K562 (cell line): Measurements from ENCODE around the gene KRTAP5-6. TPM values are rescaled to one million over a fixed set of nuclear protein-coding genes. Genes with fewer than 3 reads are reported as not detected.
A peak's percentile ranks its signal among the peaks of the same experiment; 100 is the strongest.

Experiments
- ATAC-seq: fragments of 200-7000 bp; cut with Tn5 transposase; 3 replicates; pipeline ENCODE4 v1.9.1; 2020; ENCODE audit warnings: moderate library complexity
- BruUV-seq: library from RNA; stranded (reverse); fragments of 400-500 nt; replicated peaks from 2 replicates; lab custom pipeline; 2021; lab: Mats Ljungman, UMichigan
- CTCF ChIA-PET: fragments of 300-600 bp; formaldehyde crosslinking; extraction: SDS; loops from one replicate; lab custom pipeline; 2021; ENCODE audit warnings: low intra/inter-chr PET ratio; lab: Yijun Ruan, JAX
- POLR2A ChIA-PET: fragments of 300-600, 350-650 bp; sonication (Branson Sonifier 250); formaldehyde crosslinking; extraction: SDS; loops from one replicate; lab custom pipeline; 2021; ENCODE audit warnings: antibody characterized with exemption, inconsistent platforms; lab: Yijun Ruan, JAX
- DNase-seq, 4 experiments: peaks; one replicate each; pipeline versions ENCODE4 v3.0.0 to v3.0.0-alpha.2; 2011 to 2018; ENCODE audit warnings: low spot score in 3 of 4, mixed read lengths in 3 of 4; ENCODE audit errors: extremely low read depth in 1 of 4
- FAIRE-seq: peaks from 2 replicates; lab custom pipeline; 2011; peaks lifted over from hg19 to GRCh38; lab: Jason Lieb, UNC
- H2AFZ ChIP-seq: 2 replicates; pipeline ENCODE4 v1.6.0; 2011; ENCODE audit warnings: low read depth, low read length, control low read depth, inconsistent platforms
- H3K27ac ChIP-seq: fragments of 200-600 bp; 3 replicates; pipeline ENCODE4 v1.8.0; 2011; ENCODE audit warnings: low read depth, mild to moderate bottlenecking, control low read depth, inconsistent platforms, low read length, moderate library complexity, mixed read lengths; ENCODE audit errors: extremely low read depth
- H3K27me3 ChIP-seq, 2 experiments: fragments of 300-600 bp in 1 of 2; 2 replicates in 1 of 2; 3 replicates in 1 of 2; pipeline versions ENCODE4 v1.6.0 to v1.8.0; 2011; ENCODE audit warnings: inconsistent platforms in 2 of 2, low read length in 2 of 2, mild to moderate bottlenecking in 1 of 2, mixed read lengths in 1 of 2, moderate library complexity in 1 of 2; ENCODE audit not compliant: control insufficient read depth in 2 of 2, insufficient read depth in 2 of 2
- H3K36me3 ChIP-seq: fragments of 300-600 bp; 3 replicates; pipeline ENCODE4 v1.8.0; 2011; ENCODE audit warnings: mild to moderate bottlenecking, low read length, inconsistent platforms; ENCODE audit not compliant: control insufficient read depth, insufficient read depth
- H3K4me1 ChIP-seq, 2 experiments: fragments of 200-600 bp in 1 of 2; replicated peaks in 1 of 2; 2 replicates in 1 of 2; 3 replicates in 1 of 2; pipeline versions ENCODE4 v1.5.1 to v1.8.0; 2011; ENCODE audit warnings: inconsistent platforms in 2 of 2, low read length in 2 of 2, mild to moderate bottlenecking in 1 of 2, mixed read lengths in 1 of 2, moderate library complexity in 1 of 2; ENCODE audit not compliant: control insufficient read depth in 2 of 2, insufficient read depth in 2 of 2
- H3K4me2 ChIP-seq: 2 replicates; pipeline ENCODE4 v1.6.1; 2011; ENCODE audit warnings: low read length, control low read depth, inconsistent platforms, mixed read lengths; ENCODE audit not compliant: insufficient read depth
- H3K4me3 ChIP-seq: fragments of 200-600 bp; sonication (generic), shearing (Covaris generic); 2 replicates; pipeline ENCODE4 v1.5.1; 2016; ENCODE audit warnings: control low read depth, inconsistent platforms
- H3K79me2 ChIP-seq: fragments of 200-600 bp; 3 replicates; pipeline ENCODE4 v1.8.0; 2011; ENCODE audit warnings: low read length, inconsistent platforms; ENCODE audit not compliant: control insufficient read depth, insufficient read depth
- H3K9ac ChIP-seq, 2 experiments: 2 replicates each; pipeline versions ENCODE4 v1.6.0 to v1.6.1; 2011; ENCODE audit warnings: low read depth in 2 of 2, low read length in 2 of 2, control low read depth in 1 of 2, inconsistent platforms in 1 of 2, mild to moderate bottlenecking in 1 of 2, mixed read lengths in 1 of 2; ENCODE audit not compliant: insufficient read depth in 1 of 2
- H3K9me1 ChIP-seq: one replicate; pipeline ENCODE4 v1.6.0; 2011; ENCODE audit warnings: inconsistent platforms, mild to moderate bottlenecking, low read length, moderate library complexity; ENCODE audit not compliant: control insufficient read depth, insufficient read depth
- H3K9me3 ChIP-seq: replicated peaks from 2 replicates; pipeline ENCODE4 v1.5.1; 2011; ENCODE audit warnings: low read depth, low read length, inconsistent platforms; ENCODE audit not compliant: control insufficient read depth, insufficient read depth
- H4K20me1 ChIP-seq: replicated peaks from 2 replicates; pipeline ENCODE4 v1.6.1; 2011; ENCODE audit warnings: low read length, inconsistent platforms, mixed read lengths; ENCODE audit not compliant: control insufficient read depth, insufficient read depth
- C11orf30 ChIP-seq: fragments of 450-650 bp; IDR thresholded peaks from 2 replicates; pipeline ENCODE4 v1.6.1; 2016; ENCODE audit warnings: low read depth, mild to moderate bottlenecking
- CBX5 ChIP-seq: IDR thresholded peaks from 2 replicates; pipeline ENCODE4 v1.6.1; 2014; ENCODE audit warnings: low read depth, borderline replicate concordance
- CHCHD3 ChIP-seq: fragments of 250-450 bp; sonication (Bioruptor Pico); IDR thresholded peaks from 2 replicates; pipeline ENCODE4 v2.1.2; 2022; ENCODE audit warnings: mild to moderate bottlenecking
- ETS1 ChIP-seq: conservative IDR thresholded peaks from 2 replicates; pipeline ENCODE4 v1.6.1; 2011; ENCODE audit warnings: low read depth, mild to moderate bottlenecking, low read length; ENCODE audit not compliant: control insufficient read depth
- GABPA ChIP-seq: fragments of 200-800 bp; sonication (Bioruptor generic); conservative IDR thresholded peaks from 2 replicates; pipeline ENCODE4 v1.6.1; 2016; ENCODE audit warnings: low read depth, missing genetic modification characterization, missing compliant biosample characterization
- HMG20B ChIP-seq: fragments of 250-450 bp; sonication (Bioruptor Pico); IDR thresholded peaks from 2 replicates; pipeline ENCODE4 v1.5.0; 2021; ENCODE audit warnings: mild to moderate bottlenecking
- IRF9 ChIP-seq: fragments of 450-650 bp; IDR thresholded peaks from 2 replicates; pipeline ENCODE4 v1.6.1; 2016; ENCODE audit warnings: missing biosample characterization, missing genetic modification characterization
- MEIS2 ChIP-seq: fragments of 450-650 bp; IDR thresholded peaks from 2 replicates; pipeline ENCODE4 v1.6.1; 2014; ENCODE audit warnings: mild to moderate bottlenecking; ENCODE audit not compliant: partially characterized antibody
- MTA2 ChIP-seq: fragments of 450-650 bp; IDR thresholded peaks from 2 replicates; pipeline ENCODE4 v1.6.1; 2016; ENCODE audit warnings: low read depth
- NFIC ChIP-seq: fragments of 450-650 bp; IDR thresholded peaks from 2 replicates; pipeline ENCODE4 v1.6.1; 2017; ENCODE audit warnings: mild to moderate bottlenecking, inconsistent platforms
- PPARD ChIP-seq: fragments of 250-450 bp; sonication (Bioruptor Pico); IDR thresholded peaks from 2 replicates; pipeline ENCODE4 v1.8.0; 2022; ENCODE audit warnings: inconsistent platforms, mild to moderate bottlenecking, moderate library complexity
- RBFOX2 ChIP-seq: fragments of 200-400 bp; formaldehyde crosslinking; IDR thresholded peaks from 2 replicates; pipeline ENCODE4 v1.6.1; 2017; ENCODE audit warnings: low read depth, mild to moderate bottlenecking, low read length, moderate library complexity
- RBM34 ChIP-seq: fragments of 200-400 bp; formaldehyde crosslinking; IDR thresholded peaks from 2 replicates; pipeline ENCODE4 v1.6.1; 2018; ENCODE audit warnings: low read length, borderline replicate concordance; ENCODE audit not compliant: insufficient read depth
- RHOXF2B ChIP-seq: fragments of 250-450 bp; sonication (Bioruptor Pico); conservative IDR thresholded peaks from 2 replicates; pipeline ENCODE4 v1.5.1; 2021
- SMARCB1 ChIP-seq: IDR thresholded peaks from 2 replicates; pipeline ENCODE4 v1.6.1; 2011; ENCODE audit warnings: improper control_type of control experiment, low read depth; ENCODE audit not compliant: insufficient read length
- SPI1 ChIP-seq: IDR thresholded peaks from 2 replicates; pipeline ENCODE4 v1.6.1; 2011; ENCODE audit warnings: low read depth, low read length, control low read depth, borderline replicate concordance
- SRF ChIP-seq, 2 experiments: fragments of 250-450, 450-650 bp in 1 of 2; sonication (Bioruptor Pico) in 1 of 2; sonication (generic) in 1 of 2; formaldehyde crosslinking; IDR thresholded peaks; 2 replicates each; pipeline versions ENCODE4 v1.5.0 to v1.5.1; 2020 to 2022; ENCODE audit warnings: mild to moderate bottlenecking in 1 of 2, missing genetic modification reagents in 1 of 2
- TEAD1 ChIP-seq, 2 experiments: fragments of 450-650 bp in 1 of 2; sonication (generic) in 1 of 2; formaldehyde crosslinking; IDR thresholded peaks; 2 replicates each; pipeline versions ENCODE4 v1.4.0 to v1.8.0; 2020 to 2022; ENCODE audit warnings: mild to moderate bottlenecking in 2 of 2, missing genetic modification reagents in 1 of 2
- ZNF124 ChIP-seq: sonication (generic); formaldehyde crosslinking; IDR thresholded peaks from 2 replicates; pipeline ENCODE4 v1.8.1; 2022; ENCODE audit warnings: missing genetic modification reagents
- ZNF165 ChIP-seq: fragments of 250-450 bp; sonication (Bioruptor Pico); IDR thresholded peaks from 2 replicates; pipeline ENCODE4 v1.4.0; 2020; ENCODE audit warnings: borderline replicate concordance
- ZNF24 ChIP-seq: fragments of 450-650 bp; IDR thresholded peaks from 2 replicates; pipeline ENCODE4 v1.6.1; 2016
- ZNF444 ChIP-seq: fragments of 250-450 bp; sonication (Bioruptor Pico); IDR thresholded peaks from 2 replicates; pipeline ENCODE4 v1.4.0; 2020; ENCODE audit warnings: mild to moderate bottlenecking, moderate library complexity
- ZNF75A ChIP-seq: fragments of 450-650 bp; formaldehyde crosslinking; IDR thresholded peaks from 2 replicates; pipeline ENCODE4 v1.4.0; 2020; ENCODE audit warnings: mild to moderate bottlenecking
- WGBS: fragments of 100-300 bp; shearing (Covaris generic); methylation state at CpG from one replicate; pipeline ENCODE4 v1.1.6; 2016; ENCODE audit warnings: low coverage, mixed read lengths; ENCODE audit not compliant: insufficient coverage; ENCODE audit errors: missing lambda C conversion rate; 5-methylcytosine and 5-hydroxymethylcytosine counted together
- in situ Hi-C: fragments of 300-500 bp; cut with MboI; formaldehyde crosslinking; loops from 4 replicates; pipeline ENCODE4 v1.15.0; 2018; ENCODE audit warnings: inconsistent platforms, mixed read lengths
- intact Hi-C: fragments of 100-400 bp; cut with micrococcal nuclease; formaldehyde crosslinking; loops from 2 replicates; pipeline ENCODE4 v1.14.2; 2022
- polyA plus RNA-seq, 8 experiments: library from polyadenylated mRNA; depleted of rRNA in 4 of 8; stranded (reverse) in 5 of 8; unstranded in 3 of 8; fragments of >200 nt; fragmentation: Nextera tagmentation in 2 of 8; fragmentation: Illumina TruSeq in 1 of 8; extraction: Ambion mirVana in 2 of 8; extraction: Trizol in 1 of 8; gene quantifications; 2 replicates each; pipeline versions ENCODE4 v1.2.1 to v1.2.3, GENCODE V29; 2011 to 2014; ENCODE audit warnings: inconsistent platforms in 1 of 8, missing spikeins in 1 of 8
- total RNA-seq, 7 experiments: library from RNA; depleted of rRNA in 6 of 7; stranded (reverse); fragments of >200 nt in 6 of 7; fragmentation: Illumina TruSeq in 2 of 7; extraction: Trizol in 2 of 7; gene quantifications; 2 replicates each; pipeline versions ENCODE4 v1.2.1 to v1.2.3, GENCODE V29; 2011 to 2021; ENCODE audit warnings: low replicate concordance in 1 of 7

Gene KRTAP5-6
- total and polyA plus RNA-seq, 9 of the 15 experiments (the other 6 are each of a cell fraction or from before 2014, with no cell fraction given): not detected

DNA sequence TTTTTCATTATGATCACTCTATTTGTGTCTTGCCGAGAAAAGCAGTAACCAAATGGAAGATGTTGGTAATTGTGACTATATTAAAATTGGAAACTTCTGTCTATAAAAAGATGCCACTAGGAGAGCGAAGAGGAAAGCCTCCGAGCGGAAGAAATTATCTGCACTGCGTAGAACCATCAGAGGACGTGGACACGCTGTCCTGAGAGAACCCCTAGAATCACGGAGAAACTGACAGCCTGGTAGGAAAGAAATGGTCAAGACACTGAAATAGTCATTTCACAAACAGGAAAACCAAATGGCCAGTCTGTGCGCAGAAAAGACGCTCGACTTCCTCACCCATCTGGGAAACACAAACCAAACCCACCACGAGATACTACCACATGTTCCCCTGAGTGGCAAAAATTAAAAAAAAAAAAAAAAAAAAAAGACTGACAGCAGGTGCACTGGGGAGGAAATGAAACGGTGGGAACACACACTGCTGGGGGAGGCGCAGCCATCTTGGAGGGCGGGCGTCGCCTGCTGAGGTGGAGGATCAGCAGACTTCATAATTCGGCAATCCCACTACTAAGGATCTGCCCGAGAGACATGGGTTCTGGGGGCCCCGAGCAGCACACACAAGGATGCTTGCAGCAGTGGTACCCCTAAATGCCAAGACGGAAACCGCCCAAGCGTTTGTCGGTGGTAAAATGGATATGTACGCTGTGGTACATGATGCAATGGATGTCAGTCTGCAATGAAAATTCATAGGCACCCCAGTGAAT is 32.1 kb downstream of the KRTAP5-6 start:
- Histone ChIP-seq H3K36me3 (no peaks in the 10 kb centered on the region), H3K4me1 (no peaks in the 10 kb centered on the region; a peak in 2 of 5 replicates), H3K4me3 (no peak overlapping the region), H3K9me3 (peaks cover 7% of the 10 kb centered on the region; the same call in 1 of the 2 replicates), H4K20me1 (no peaks in the 10 kb centered on the region), H3K79me2 (no peaks in the 10 kb centered on the region), H3K9ac (no peak overlapping the region; a peak in 1 of 4 replicates), H3K27me3 (peaks cover 24 to 61% of the 10 kb centered on the region in 2 experiments), H3K4me2 (peak overlapping the region; percentile 60), H3K9me1 (no peaks in the 10 kb centered on the region), H3K27ac (no peak overlapping the region), H2AFZ (0 out of 2 replicates have a peak overlapping the region, but pooled peaks have one; percentile 49)
- ChIA-PET POLR2A (no interaction called here), CTCF (no interaction called here)
- intact Hi-C loops (no loop called here), in situ Hi-C loops (loop anchor here (5.0 kb wide), 1 partner anchor 33 kb away; the partner anchor contains the start of gene CTSD)
- BruUV-seq: no TSS peak
- FAIRE-seq: no peak
- WGBS: 12% methylated on average over 23 of the region's 25 CpGs
- ATAC-seq: peak; percentile 73
- peak in 1 of 4 experiments; percentile 10 for DNase-seq
- no peak for TF ChIP-seq ZNF24
- no peak for TF ChIP-seq TEAD1 (CRISPR knock-in tag; IDR thresholded peaks at IDR 0.05)
- TF ChIP-seq SPI1: no peak
- 0 out of 2 replicates have a peak, but pooled peaks have one; percentile 38 for TF ChIP-seq RBFOX2
- peak; percentile 79; the same call in 1 of the 2 replicates for TF ChIP-seq C11orf30
- no peak for TF ChIP-seq RBM34
- no peak for TF ChIP-seq CBX5
- no peak for TF ChIP-seq MTA2
- no peak for TF ChIP-seq PPARD (CRISPR knock-in tag)
- TF ChIP-seq MEIS2: no peak
- no peak for TF ChIP-seq NFIC
- no peak for TF ChIP-seq CHCHD3 (CRISPR knock-in tag)
- TF ChIP-seq RHOXF2B: no peak
- TF ChIP-seq GABPA (tag): no peak
- TF ChIP-seq IRF9 (tag): no peak
- no peak for TF ChIP-seq ZNF124 (CRISPR knock-in tag)
- TF ChIP-seq ZNF165 (CRISPR knock-in tag): no peak
- no peak for TF ChIP-seq HMG20B (CRISPR knock-in tag)
- no peak for TF ChIP-seq SMARCB1
- TF ChIP-seq SRF (CRISPR knock-in tag; IDR thresholded peaks at IDR 0.05): no peak
- no peak for TF ChIP-seq ZNF75A (CRISPR knock-in tag)
- TF ChIP-seq ETS1: no peak
- TF ChIP-seq ZNF444 (CRISPR knock-in tag): no peak
